Measurements from ENCODE around the gene DTX1. TPM values are rescaled to one million over a fixed set of nuclear protein-coding genes. Genes with fewer than 3 reads are reported as not detected.

Gene DTX1
- total RNA-seq, 4 donors from 2014 or later: 3.1 to 33.8 (median 5.3) TPM

DNA sequence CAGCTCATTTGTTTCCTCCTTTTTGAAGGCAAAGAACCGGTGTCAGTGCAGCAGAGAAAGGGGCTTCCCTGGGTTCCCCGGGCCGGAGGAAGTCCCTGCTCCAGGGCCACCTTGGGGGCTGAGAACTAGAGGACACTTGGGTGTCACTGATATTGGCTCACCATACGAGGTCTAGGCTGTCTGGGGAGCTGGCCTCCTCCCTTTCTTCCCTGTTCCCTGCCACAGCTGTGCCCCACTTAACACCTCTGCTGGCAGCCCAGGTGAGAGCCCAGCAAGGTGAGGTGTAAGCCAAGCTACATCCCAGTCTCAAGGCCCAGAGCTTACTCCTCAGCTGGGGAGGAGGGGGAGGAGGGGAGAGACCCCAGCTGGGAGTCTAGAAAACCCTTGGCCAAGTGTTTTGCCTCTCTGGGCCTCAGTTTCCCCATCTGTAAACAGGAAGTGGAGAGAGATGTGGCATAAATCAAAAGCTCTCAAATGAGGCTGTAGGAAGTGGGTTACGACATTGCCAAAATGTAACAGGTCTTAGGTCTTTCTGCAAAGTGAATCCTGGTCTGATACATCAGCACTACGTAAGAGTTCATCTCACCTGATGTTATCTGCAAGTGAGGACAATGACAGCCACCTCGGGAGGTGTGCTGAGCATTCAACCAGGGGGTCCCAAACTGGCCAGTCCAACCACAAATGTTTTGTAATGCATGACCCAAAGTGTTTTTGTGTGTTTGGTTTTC lies 53.5 kb downstream of the DTX1 start:
- Histone ChIP-seq H3K9me3 (no peaks in the 10 kb centered on the region), H3K4me1 (no peaks in the 10 kb centered on the region), H3K36me3 (no peaks in the 10 kb centered on the region), H3K27ac (no peak overlapping the region), H3K4me3 (no peak overlapping the region), H3K27me3 (no peaks in the 10 kb centered on the region)
- DNase-seq: no peak
- no peak for TF ChIP-seq POLR2A (IDR thresholded peaks at IDR 0.05)
- TF ChIP-seq, protein P1, sequence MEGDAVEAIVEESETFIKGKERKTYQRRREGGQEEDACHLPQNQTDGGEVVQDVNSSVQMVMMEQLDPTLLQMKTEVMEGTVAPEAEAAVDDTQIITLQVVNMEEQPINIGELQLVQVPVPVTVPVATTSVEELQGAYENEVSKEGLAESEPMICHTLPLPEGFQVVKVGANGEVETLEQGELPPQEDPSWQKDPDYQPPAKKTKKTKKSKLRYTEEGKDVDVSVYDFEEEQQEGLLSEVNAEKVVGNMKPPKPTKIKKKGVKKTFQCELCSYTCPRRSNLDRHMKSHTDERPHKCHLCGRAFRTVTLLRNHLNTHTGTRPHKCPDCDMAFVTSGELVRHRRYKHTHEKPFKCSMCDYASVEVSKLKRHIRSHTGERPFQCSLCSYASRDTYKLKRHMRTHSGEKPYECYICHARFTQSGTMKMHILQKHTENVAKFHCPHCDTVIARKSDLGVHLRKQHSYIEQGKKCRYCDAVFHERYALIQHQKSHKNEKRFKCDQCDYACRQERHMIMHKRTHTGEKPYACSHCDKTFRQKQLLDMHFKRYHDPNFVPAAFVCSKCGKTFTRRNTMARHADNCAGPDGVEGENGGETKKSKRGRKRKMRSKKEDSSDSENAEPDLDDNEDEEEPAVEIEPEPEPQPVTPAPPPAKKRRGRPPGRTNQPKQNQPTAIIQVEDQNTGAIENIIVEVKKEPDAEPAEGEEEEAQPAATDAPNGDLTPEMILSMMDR (IDR thresholded peaks at IDR 0.05): no peak

DNA sequence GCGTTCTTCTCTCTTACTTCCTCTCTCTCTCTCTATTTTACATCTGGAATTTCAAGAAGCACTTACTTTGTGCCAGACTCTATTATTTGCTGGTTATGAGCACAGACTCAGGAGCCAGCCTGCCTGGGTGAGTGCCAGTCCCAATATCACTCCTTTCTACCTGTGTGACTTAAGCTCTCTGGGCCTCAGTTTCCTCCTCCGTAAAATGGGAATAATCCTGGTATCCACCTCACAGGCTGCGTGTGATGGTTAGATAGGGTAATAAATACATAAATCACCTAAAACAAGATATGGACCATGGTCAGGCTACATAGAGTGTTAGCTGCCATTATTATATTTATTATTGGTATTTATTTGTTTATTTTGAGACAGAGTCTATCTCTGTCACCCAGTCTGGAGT lies 54.7 kb downstream of the DTX1 start:
- H3K9me3 ChIP-seq: no peaks in the 10 kb centered on the region
- H3K4me1 ChIP-seq: no peaks in the 10 kb centered on the region
- TF ChIP-seq, protein P1 (IDR thresholded peaks at IDR 0.05): no peak
- TF ChIP-seq POLR2A (IDR thresholded peaks at IDR 0.05): no peak
- no peaks in the 10 kb centered on the region for H3K36me3 ChIP-seq
- no peak overlapping the region for H3K27ac ChIP-seq
- H3K27me3 ChIP-seq: no peaks in the 10 kb centered on the region
- DNase-seq: no peak
- no peak overlapping the region for H3K4me3 ChIP-seq

DNA sequence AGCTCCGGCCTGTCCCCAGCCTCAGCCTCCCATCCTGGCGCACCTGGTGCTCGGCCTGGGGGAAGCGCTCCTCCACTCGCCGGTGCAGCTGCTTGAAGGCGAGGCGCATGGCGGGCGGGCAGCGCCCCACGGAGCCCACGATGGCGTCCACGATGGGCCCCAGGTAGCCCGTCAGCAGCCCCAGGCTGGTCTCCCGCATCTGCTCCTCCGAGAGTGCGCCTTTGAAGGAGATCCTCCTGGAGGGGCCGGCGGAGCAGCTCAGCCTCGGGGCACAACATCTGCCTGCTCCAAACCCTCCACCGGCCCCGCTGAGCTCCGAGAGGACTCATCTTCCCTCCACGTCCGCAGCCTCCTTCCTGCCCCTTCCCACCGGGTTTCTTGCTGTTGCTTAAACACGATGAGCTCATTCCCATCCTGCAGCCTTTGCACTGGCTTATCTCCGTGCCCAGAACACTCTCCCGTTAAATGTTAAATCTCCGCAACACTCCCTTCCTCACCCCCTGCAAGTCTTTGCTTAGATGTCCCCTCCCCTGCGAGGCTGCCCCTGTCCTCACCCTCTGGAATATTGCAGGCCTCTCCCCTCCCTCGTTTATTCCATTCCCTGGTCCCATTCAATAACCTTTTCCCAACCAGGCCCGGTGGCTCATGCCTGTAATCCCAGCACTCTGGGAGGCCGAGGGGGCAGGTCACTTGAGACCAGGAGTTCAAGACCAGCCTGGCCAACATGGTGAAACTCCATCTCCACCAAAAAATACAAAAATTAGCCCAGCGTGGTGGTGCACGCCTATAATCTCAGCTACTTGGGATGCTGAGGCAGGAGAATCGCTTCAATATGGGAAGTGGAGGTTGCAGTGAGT lies 55.7 kb downstream of the DTX1 start:
- DNase-seq: no peak
- TF ChIP-seq, protein P1 (IDR thresholded peaks at IDR 0.05): no peak
- TF ChIP-seq POLR2A (IDR thresholded peaks at IDR 0.05): no peak

DNA sequence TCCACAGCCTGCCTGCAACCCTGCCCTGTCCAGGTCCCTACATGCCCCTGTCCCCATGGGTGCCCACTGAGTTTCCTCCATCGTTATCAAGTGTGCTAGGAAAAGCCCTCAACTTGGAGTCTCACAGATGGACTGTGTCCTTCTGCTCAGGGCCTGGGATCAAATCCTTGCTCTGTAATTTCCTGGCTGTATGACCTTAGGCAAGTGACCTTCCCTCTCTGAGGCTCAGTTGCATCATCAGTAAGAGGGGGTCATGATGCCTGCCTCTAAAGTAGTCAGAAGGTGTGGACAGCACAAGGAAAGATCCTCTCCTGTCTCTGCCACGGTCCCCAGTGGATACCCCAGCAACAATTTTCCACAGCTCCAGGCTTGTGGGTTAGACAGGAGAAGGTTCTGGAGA lies 56.9 kb downstream of the DTX1 start:
- no peaks in the 10 kb centered on the region for H3K27me3 ChIP-seq
- no peak for DNase-seq
- TF ChIP-seq POLR2A (IDR thresholded peaks at IDR 0.05): no peak

More for the DNA sequence above, 55.7 kb downstream of the DTX1 start:
- no peaks in the 10 kb centered on the region for H3K9me3 ChIP-seq
- H3K36me3 ChIP-seq: no peaks in the 10 kb centered on the region
- no peaks in the 10 kb centered on the region for H3K4me1 ChIP-seq
- H3K27me3 ChIP-seq: no peaks in the 10 kb centered on the region
- H3K4me3 ChIP-seq: no peak overlapping the region
- H3K27ac ChIP-seq: no peak overlapping the region

DNA sequence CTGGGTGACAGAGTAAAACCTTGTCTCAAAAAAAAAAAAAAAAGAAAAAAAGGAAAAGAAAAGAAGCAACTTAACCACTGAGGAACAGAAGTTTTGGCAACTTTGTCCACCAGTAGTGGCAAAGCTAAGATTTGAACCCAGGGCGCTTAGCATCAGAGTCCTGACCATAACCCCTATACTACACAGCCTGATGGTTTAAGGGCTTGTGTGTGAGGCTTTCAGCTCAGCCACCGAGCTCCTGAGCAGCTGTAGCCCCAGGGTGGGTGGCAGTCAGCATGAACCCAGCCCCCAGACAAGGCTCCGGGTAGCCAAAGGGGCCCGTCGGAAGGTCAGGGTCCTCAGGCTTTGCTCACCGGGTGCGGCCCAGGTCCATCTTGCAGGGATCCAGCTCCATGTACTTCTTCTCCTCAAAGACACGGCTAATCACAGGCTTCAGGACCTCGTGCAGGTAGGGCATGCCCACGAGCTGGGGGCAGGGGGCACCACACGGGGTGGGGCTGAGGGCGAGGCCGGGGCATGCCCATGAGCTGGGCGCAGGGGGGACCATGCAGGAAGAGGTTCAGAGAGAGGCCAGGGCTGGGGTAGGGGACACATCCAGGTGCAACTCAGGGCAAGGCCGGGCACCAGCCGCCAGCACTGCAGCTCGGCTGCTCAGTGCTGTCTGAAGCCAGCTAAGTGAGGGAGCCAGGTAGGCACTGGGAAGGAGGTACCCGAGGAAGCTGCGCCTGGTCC lies 58.1 kb downstream of the DTX1 start:
- Histone ChIP-seq H3K4me1 (no peaks in the 10 kb centered on the region), H3K4me3 (no peak overlapping the region), H3K27me3 (no peaks in the 10 kb centered on the region), H3K36me3 (no peaks in the 10 kb centered on the region), H3K9me3 (no peaks in the 10 kb centered on the region), H3K27ac (no peak overlapping the region)
- DNase-seq: no peak
- no peak for TF ChIP-seq POLR2A (IDR thresholded peaks at IDR 0.05)
- TF ChIP-seq, protein P1 (IDR thresholded peaks at IDR 0.05): no peak

More for the DNA sequence above, 56.9 kb downstream of the DTX1 start:
- H3K4me3 ChIP-seq: no peak overlapping the region
- no peaks in the 10 kb centered on the region for H3K4me1 ChIP-seq
- H3K36me3 ChIP-seq: no peaks in the 10 kb centered on the region
- no peaks in the 10 kb centered on the region for H3K9me3 ChIP-seq
- H3K27ac ChIP-seq: no peak overlapping the region
